Right renal cortex interstitium (tissue), 3 donors: Measurements from ENCODE around the gene ADGRL2. TPM values are rescaled to one million over a fixed set of nuclear protein-coding genes. Genes with fewer than 3 reads are reported as not detected.

ENCODE experiments used
- DNase-seq, 3 donors: peaks; one replicate each; pipeline ENCODE4 v3.0.0-alpha.2; 2013; ENCODE audit warnings: low read depth in 3 of 3, low spot score in 2 of 3
- polyA plus RNA-seq, 3 donors: library from polyadenylated mRNA; unstranded; fragments of 120-200 nt; gene quantifications; one replicate each; pipeline ENCODE4 v1.2.1, GENCODE V29; 2013; ENCODE audit not compliant: insufficient read length in 3 of 3

Gene ADGRL2
- polyA plus RNA-seq, 3 donors = 157 to 195 (median 184) TPM

DNA sequence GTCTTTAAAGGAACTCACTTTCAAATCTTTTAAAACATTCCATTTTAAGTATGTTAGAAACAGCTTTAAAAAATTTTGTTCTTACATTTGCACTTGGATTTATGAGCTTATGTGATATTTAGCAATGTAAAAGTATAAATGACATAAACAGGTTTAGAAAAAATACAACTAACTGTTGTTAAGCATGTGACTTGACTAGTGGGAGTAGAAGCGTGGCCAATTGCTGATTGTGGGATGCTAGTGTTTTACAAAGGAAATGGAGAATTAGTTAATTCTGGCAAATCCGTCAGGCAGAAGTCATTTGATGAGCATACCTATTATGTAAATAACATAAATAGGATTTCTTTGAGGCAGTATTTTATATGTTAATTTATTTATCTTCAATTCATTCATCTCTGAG lies 175.8 kb downstream of the ADGRL2 start:
- no peak for DNase-seq

DNA sequence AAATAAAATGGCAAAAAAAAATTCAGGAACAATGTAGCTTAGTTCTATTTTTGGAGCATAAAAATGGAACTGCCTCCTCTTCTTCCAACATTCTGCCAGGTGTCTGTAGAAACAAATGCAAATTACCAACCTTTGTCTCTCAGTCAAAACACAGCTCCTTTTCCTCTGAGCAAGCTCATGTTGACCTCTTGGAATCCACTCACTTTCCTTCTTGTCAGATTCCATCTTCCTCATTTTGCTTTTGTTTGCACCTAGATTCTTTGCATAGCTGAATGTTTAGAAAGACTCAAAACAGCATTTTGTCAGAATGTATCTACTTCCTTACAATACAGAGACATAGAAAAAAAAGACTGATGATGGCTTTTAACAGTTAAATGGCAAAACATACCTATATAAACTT lies 178.2 kb downstream of the ADGRL2 start:
- no peak for DNase-seq

DNA sequence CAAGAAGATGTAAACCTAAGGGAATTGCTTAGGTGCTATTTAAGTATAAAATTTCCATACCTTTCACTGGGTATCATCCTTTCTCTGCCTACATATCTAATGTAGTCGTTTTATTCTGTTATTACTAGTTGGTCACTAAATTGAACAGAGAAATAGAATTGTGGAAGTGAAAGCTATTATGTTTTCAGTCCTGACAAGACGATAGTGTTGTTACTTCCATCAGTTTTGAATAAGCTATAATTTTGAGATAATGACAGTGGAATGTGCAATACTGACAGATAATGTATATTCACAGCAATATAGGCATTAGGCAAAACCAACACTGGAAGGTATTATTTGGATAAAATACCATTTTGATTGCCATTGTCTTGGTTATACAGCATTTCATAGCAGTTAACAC lies 181.8 kb downstream of the ADGRL2 start:
- no peak for DNase-seq

DNA sequence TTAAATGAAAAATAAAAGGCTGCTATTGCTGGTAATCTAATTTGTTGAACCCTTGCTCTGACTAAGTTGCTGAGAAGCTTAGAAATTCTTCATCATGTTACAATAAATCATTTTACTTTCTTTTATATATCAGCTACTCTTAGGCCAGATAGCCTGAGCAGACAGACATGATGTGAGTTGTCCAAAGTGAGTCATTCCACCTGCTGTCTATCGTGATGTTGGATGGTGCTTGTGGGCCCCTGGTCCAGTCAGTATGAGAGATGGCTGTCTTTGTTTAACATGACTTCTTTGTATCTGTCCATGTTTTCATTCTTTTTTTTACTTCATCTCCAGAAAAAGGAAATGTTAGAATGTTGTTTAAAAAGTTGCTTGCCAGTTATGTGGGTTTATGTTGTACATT lies 188.8 kb downstream of the ADGRL2 start:
- no peak for DNase-seq

DNA sequence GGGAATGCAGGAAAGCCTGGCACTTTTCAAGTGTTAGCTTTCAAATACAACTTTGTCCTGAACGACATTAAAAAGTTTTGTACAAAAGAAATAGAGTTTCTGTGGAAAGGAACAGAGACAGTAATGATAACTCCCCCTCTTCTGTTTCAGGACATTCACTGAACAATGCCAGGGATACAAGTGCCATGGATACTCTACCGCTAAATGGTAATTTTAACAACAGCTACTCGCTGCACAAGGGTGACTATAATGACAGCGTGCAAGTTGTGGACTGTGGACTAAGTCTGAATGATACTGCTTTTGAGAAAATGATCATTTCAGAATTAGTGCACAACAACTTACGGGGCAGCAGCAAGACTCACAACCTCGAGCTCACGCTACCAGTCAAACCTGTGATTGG lies 189.5 kb downstream of the ADGRL2 start:
- no peak for DNase-seq

- DNase-seq = no peak
These were observed 197.4 kb downstream of the ADGRL2 start for GRCh38 chr1:81998165-81998564.

- no peak for DNase-seq
These were observed 198.6 kb downstream of the ADGRL2 start for GRCh38 chr1:81999364-81999763.

DNA sequence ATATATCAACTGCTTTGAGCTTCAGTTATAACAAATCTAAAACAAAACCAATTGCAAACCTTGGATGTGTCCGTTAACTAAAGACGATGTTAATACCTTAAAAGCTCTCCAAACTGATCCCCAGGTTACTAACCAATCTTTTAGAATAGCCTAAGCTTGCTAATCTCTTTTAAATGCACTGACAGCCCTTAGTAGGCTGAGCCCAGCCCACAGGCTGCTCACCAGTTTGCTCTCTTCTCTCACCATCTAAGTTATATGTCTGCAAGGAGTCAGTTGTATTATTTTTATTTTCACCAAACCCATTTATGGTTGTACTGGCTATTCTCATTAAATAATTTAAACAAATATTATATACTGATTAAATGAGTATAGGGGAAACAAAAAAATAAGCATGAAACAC lies 199.5 kb downstream of the ADGRL2 start:
- no peak for DNase-seq

- no peak for DNase-seq
These were observed 200.6 kb downstream of the ADGRL2 start for GRCh38 chr1:82001345-82001744.

- DNase-seq = no peak
These were observed 207.1 kb downstream of the ADGRL2 start for GRCh38 chr1:82007804-82008203.

- no peak for DNase-seq
These were observed 213.0 kb downstream of the ADGRL2 start for GRCh38 chr1:82013702-82014101.

DNA sequence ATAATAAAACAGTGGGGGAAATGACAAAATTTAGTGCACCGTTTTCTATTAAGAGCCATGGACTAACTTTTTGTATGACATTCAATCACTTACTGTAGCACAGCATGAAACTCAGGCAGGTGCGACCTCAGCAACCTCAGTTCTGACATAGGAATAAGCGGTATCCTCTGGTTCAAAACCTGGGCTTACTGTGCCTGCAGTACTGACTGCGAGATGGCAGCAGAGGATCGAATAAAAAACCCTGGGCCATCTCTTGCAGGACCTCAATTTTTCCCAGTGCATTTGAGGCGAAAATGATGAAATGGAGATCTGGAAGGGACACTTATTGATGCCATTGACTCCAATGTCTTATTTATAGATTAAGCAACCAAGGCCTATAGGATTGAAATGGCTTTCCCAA lies 214.7 kb downstream of the ADGRL2 start:
- no peak for DNase-seq

- DNase-seq = no peak
These were observed 217.6 kb downstream of the ADGRL2 start for GRCh38 chr1:82018319-82018718.

GRCh38 chr1:82019508-82019907 lies 218.8 kb downstream of the ADGRL2 start:
- no peak for DNase-seq

DNA sequence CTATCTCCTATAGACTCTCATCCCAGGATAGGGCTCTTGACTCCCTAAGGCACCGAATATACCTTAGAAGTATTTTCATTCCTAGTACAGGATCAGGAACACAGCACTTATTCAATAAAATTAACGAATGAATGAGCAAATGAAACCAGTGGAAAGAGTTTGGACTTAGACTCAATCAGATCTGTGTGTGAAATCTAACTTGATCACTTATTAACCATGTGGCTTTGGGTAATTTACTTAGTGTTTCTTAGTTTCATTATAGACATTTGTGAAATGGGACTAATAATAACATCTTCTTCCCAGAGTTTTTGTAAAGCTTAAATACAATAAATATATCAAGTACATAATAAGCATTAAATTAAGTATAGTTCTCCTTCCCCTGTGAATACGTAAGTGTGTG lies 230.1 kb downstream of the ADGRL2 start:
- DNase-seq = no peak

- peak; percentile 7 to 25 (median 19) for DNase-seq
These were observed 231.3 kb downstream of the ADGRL2 start for GRCh38 chr1:82032068-82032467.

DNA sequence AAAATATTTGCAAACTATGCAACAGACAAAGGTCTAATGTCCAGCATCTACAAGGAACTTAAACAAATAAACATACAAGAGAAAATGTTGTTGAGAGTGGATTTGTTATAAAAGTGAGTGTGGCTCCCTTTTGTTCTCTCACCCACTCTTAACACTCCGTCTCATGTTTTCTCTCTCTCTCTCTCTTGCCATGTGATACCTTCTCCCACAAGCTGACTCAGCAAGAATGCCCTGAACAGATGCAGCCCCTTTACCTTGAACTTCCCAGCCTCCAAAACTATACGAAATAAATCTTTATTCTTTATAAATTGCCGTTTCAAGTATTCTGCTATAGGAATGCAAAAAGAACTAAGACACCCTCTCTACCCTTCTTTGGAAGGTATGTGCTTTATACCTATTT lies 234.1 kb downstream of the ADGRL2 start:
- no peak for DNase-seq
